HG03108 (cell line): ENCODE results near the gene TAX1BP3.

Source experiments
- ATAC-seq: cut with Tn5 transposase; IDR thresholded peaks from one replicate; pipeline ENCODE4 v1.9.1; 2021; ENCODE audit warnings: moderate library complexity; ENCODE audit not compliant: unreplicated experiment

The TAX1BP3 gene

GRCh38 chr17:3659541-3660111 lies 8.8 kb downstream of the TAX1BP3 start:
- ATAC-seq: no peak

- ATAC-seq: no peak
Measured at GRCh38 chr17:3658784-3659449, 9.5 kb downstream of the TAX1BP3 start.

GRCh38 chr17:3657874-3658783 lies 10.2 kb downstream of the TAX1BP3 start:
- no peak for ATAC-seq

- no peak for ATAC-seq
Measured at GRCh38 chr17:3657588-3657869, 10.8 kb downstream of the TAX1BP3 start.

GRCh38 chr17:3656755-3657587 lies 11.4 kb downstream of the TAX1BP3 start:
- no peak for ATAC-seq

- ATAC-seq: no peak
Measured at GRCh38 chr17:3656353-3656752, 12.0 kb downstream of the TAX1BP3 start.

GRCh38 chr17:3655766-3656165 lies 12.6 kb downstream of the TAX1BP3 start:
- ATAC-seq: no peak

GRCh38 chr17:3647769-3648555 lies 20.4 kb downstream of the TAX1BP3 start:
- no peak for ATAC-seq

GRCh38 chr17:3647251-3647650 lies 21.1 kb downstream of the TAX1BP3 start:
- ATAC-seq: no peak

- ATAC-seq: no peak
Measured at GRCh38 chr17:3645310-3645709, 23.1 kb downstream of the TAX1BP3 start.

- no peak for ATAC-seq
Measured at GRCh38 chr17:3643889-3644349, 24.5 kb downstream of the TAX1BP3 start.

- ATAC-seq: no peak
Measured at GRCh38 chr17:3641717-3642486, 26.5 kb downstream of the TAX1BP3 start.

- ATAC-seq: no peak
Measured at GRCh38 chr17:3641014-3641413, 27.4 kb downstream of the TAX1BP3 start.

GRCh38 chr17:3639981-3640596 lies 28.3 kb downstream of the TAX1BP3 start:
- no peak for ATAC-seq

- no peak for ATAC-seq
Measured at GRCh38 chr17:3636908-3637373, 31.4 kb downstream of the TAX1BP3 start.

- ATAC-seq: peak; percentile 94
Measured at GRCh38 chr17:3636154-3636907, 32.0 kb downstream of the TAX1BP3 start, which contains the start of the genes CTNS and SHPK. CTNS (plus strand) TSS chr17:3636760; CDS start chr17:3640207, 3,447 bp downstream. SHPK (minus strand) TSS chr17:3636250; CDS start chr17:3636219, 31 bp downstream.

- ATAC-seq: no peak
Measured at GRCh38 chr17:3635474-3636153, 32.8 kb downstream of the TAX1BP3 start.
